Gastrocnemius medialis (tissue), 4 donors: ENCODE data around the gene TSPAN9. TPM values are rescaled to one million over a fixed set of nuclear protein-coding genes. Genes with fewer than 3 reads are reported as not detected.
A peak's percentile ranks its signal among the peaks of the same experiment; 100 is the strongest.

ENCODE experiments used
- ATAC-seq, 2 donors: fragments of 150-250 bp; one replicate each; pipeline ENCODE4 v1.9.1; 2016
- DNase-seq, 2 donors: peaks; one replicate each; pipeline ENCODE4 v3.0.0-alpha.2; 2019
- H3K27ac ChIP-seq, 4 donors: fragments of 200-600 bp; sonication (generic); 1 replicate in 1 of 4; 2 replicates in 3 of 4; pipeline ENCODE4 v1.5.1; 2016 to 2018; ENCODE audit warnings: mild to moderate bottlenecking in 2 of 4, moderate library complexity in 1 of 4
- H3K27me3 ChIP-seq, 3 donors: fragments of 200-600 bp; sonication (generic) in 2 of 3; 1 replicate in 1 of 3; 2 replicates in 2 of 3; pipeline versions ENCODE4 v1.5.1 to v1.6.0; 2016 to 2019; ENCODE audit warnings: mild to moderate bottlenecking in 1 of 3, moderate library complexity in 1 of 3
- H3K36me3 ChIP-seq, 2 donors: fragments of 200-600 bp; sonication (generic) in 1 of 2; one replicate each; pipeline ENCODE4 v1.5.1; 2017 to 2018
- H3K4me1 ChIP-seq, 2 donors: fragments of 200-600 bp; sonication (generic) in 1 of 2; one replicate each; pipeline ENCODE4 v1.5.1; 2016 to 2017; ENCODE audit warnings: mild to moderate bottlenecking in 2 of 2
- H3K4me3 ChIP-seq, 4 donors: fragments of 200-600 bp; sonication (generic) in 3 of 4; 1 replicate in 1 of 4; 2 replicates in 3 of 4; pipeline ENCODE4 v1.5.1; 2016 to 2019; ENCODE audit warnings: mild to moderate bottlenecking in 2 of 4
- H3K9me3 ChIP-seq, 3 donors: fragments of 200-600 bp; sonication (generic) in 2 of 3; 1 replicate in 1 of 3; 2 replicates in 2 of 3; pipeline ENCODE4 v1.5.1; 2016 to 2019
- POLR2A ChIP-seq, 2 donors: fragments of 450-650 bp; IDR thresholded peaks; one replicate each; pipeline ENCODE4 v1.6.1; 2017; ENCODE audit warnings: antibody characterized with exemption in 2 of 2, mild to moderate bottlenecking in 2 of 2, moderate library complexity in 2 of 2
- in situ Hi-C, 4 donors: fragments of 200-750 bp; cut with MboI; loops; one replicate each; pipeline versions ENCODE4 v1.15.0 to v1.8.0; 2017; ENCODE audit warnings: low sequenced_read_pairs in 4 of 4
- intact Hi-C: fragments of 100-400 bp; cut with DNase I; formaldehyde crosslinking; loops from one replicate; pipeline ENCODE4 v1.15.1; 2023; ENCODE audit warnings: low total_unique reads
- total RNA-seq, 4 donors: library from RNA; depleted of rRNA; stranded (reverse); fragments of >200 nt; gene quantifications; one replicate each; pipeline versions ENCODE4 v1.1.0 to v1.2.3, GENCODE V29; 2016
- TF ChIP-seq, protein P1 (sequence below), 5 experiments: fragments of 450-650 bp in 3 of 5; fragments of 200-600 bp in 2 of 5; sonication (generic) in 2 of 5; IDR thresholded peaks in 4 of 5; conservative IDR thresholded peaks in 1 of 5; 1 replicate in 4 of 5; 2 replicates in 1 of 5; pipeline ENCODE4 v1.5.1; 2016 to 2019; ENCODE audit warnings: antibody characterized with exemption in 5 of 5, mild to moderate bottlenecking in 3 of 5, moderate library complexity in 3 of 5

TSPAN9 gene
- total RNA-seq, 4 donors from 2014 or later = 4.7 to 9.4 (median 7.4) TPM

DNA sequence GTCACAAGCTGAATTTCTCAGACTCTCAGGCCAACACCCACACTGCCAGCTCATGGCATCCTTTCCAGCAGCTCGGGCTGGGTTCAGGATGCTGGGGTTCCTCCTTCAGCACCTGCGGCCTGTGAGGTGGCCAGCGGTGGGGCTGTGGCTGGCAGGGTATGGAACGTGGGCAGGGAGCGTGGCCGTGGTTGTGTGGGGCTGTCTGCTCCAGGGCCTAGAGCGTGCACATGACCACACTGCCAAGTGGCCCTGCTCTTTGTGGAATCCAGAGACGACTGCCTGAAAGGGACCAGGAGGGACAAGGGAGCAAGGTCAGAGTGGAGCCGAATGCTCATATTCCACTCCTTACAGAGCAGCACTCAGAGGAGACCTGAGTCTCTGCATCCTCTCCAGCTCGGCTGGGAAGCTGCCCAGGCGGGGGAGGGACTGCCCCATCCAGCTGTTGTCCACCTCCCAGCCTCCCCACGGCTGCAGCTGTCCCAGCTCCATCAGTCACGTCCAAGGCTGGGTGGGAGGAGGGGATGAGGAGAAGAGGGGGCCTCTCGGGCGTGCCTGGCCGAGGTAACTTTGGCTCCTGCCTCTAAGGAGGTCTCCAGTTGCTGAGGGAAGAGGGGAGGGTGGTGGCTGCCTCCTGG lies 71.3 kb downstream of the TSPAN9 start:
- in situ Hi-C loops (loop anchor here in 1 of 4 donors (25.0 kb wide), 1 partner anchor 639 kb away; no protein-coding TSS in a partner anchor), intact Hi-C loops (no loop called here)
- Histone ChIP-seq H3K27ac (no peak overlapping the region), H3K36me3 (no peaks in the 10 kb centered on the region), H3K4me1 (peaks cover 27 to 49% of the 10 kb centered on the region in 2 donors), H3K27me3 (no peaks in the 10 kb centered on the region), H3K4me3 (no peak overlapping the region), H3K9me3 (no peaks in the 10 kb centered on the region)
- TF ChIP-seq POLR2A (IDR thresholded peaks at IDR 0.05) = no peak
- TF ChIP-seq, protein P1, sequence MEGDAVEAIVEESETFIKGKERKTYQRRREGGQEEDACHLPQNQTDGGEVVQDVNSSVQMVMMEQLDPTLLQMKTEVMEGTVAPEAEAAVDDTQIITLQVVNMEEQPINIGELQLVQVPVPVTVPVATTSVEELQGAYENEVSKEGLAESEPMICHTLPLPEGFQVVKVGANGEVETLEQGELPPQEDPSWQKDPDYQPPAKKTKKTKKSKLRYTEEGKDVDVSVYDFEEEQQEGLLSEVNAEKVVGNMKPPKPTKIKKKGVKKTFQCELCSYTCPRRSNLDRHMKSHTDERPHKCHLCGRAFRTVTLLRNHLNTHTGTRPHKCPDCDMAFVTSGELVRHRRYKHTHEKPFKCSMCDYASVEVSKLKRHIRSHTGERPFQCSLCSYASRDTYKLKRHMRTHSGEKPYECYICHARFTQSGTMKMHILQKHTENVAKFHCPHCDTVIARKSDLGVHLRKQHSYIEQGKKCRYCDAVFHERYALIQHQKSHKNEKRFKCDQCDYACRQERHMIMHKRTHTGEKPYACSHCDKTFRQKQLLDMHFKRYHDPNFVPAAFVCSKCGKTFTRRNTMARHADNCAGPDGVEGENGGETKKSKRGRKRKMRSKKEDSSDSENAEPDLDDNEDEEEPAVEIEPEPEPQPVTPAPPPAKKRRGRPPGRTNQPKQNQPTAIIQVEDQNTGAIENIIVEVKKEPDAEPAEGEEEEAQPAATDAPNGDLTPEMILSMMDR (IDR thresholded peaks at IDR 0.05 in 4 of 5, conservative IDR thresholded peaks at IDR 0.05 in 1 of 5) = no peak
- DNase-seq = no peak
- no peak for ATAC-seq

DNA sequence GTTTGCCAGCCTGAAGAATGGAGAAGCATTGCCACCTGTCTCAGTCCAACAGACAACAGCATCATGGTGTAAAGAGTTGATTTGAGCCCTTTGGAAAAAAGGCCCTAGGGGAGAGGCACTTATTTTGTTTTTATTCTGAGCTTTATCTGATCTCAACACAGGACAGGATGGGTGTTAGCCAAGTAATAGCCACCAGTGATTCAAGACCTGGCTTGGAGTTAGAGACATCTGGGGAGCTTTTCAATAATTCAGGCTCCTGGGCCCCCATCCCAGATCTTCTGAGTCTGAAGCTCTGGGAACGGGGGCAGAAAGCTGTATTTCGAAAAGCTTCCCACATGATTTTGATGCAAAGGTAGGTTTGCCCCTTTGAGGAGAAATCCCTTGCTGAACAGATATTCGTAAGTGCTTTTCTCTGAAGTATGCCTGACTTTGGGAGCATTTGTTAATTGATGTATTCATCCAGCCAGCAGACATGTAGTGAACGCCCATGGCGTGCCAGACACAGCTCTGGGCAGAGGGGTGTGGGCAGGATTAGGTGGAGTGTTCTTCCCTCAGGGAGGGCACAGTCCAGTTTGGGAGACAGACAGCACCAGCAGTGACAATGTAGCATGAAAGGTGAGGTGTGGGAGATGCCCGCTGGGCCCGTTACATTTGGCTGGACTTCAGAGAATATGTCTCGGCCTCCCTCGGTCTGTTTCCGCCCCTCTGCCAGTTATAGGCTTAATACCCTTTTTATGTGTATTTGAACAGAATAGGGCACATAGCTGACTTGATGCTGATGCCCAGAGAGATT lies 72.5 kb downstream of the TSPAN9 start:
- ATAC-seq = peak in 1 of 2 donors; percentile 40
- H3K27ac ChIP-seq = no peak overlapping the region
- no peak overlapping the region for H3K4me3 ChIP-seq
- no peaks in the 10 kb centered on the region for H3K27me3 ChIP-seq
- DNase-seq = no peak
- peaks cover 27 to 48% of the 10 kb centered on the region in 2 donors for H3K4me1 ChIP-seq
- no peaks in the 10 kb centered on the region for H3K36me3 ChIP-seq
- TF ChIP-seq, protein P1 (IDR thresholded peaks at IDR 0.05 in 4 of 5, conservative IDR thresholded peaks at IDR 0.05 in 1 of 5) = no peak
- TF ChIP-seq POLR2A (IDR thresholded peaks at IDR 0.05) = no peak
- no peaks in the 10 kb centered on the region for H3K9me3 ChIP-seq
- in situ Hi-C loops (loop anchor here in 1 of 4 donors (25.0 kb wide), 1 partner anchor 638 kb away; no protein-coding TSS in a partner anchor), intact Hi-C loops (no loop called here)

DNA sequence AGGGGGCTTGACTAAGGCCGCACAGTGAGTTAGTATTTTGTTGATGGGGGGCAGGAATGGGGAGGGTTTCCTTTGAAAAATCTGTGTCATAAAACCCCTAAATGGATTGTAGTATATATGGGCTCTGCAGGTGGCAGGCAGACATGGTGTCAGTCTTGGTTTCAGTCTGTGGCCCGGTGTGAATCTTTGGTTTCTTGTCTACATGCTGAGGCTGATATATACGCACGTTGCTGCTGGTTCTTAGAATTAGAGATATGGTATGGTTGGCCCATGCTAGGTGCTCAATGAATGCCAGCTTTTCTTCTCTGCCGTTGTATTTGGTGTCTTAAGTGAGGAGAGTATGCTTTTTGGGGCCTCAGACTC lies 73.1 kb downstream of the TSPAN9 start:
- Histone ChIP-seq H3K27ac (no peak overlapping the region), H3K4me3 (no peak overlapping the region), H3K36me3 (no peaks in the 10 kb centered on the region), H3K4me1 (peaks cover 27 to 43% of the 10 kb centered on the region in 2 donors), H3K27me3 (no peaks in the 10 kb centered on the region), H3K9me3 (no peaks in the 10 kb centered on the region)
- intact Hi-C loops (no loop called here), in situ Hi-C loops (no loop called here)
- ATAC-seq (no peak), DNase-seq (no peak)
- TF ChIP-seq, protein P1 (IDR thresholded peaks at IDR 0.05 in 4 of 5, conservative IDR thresholded peaks at IDR 0.05 in 1 of 5) = no peak
- no peak for TF ChIP-seq POLR2A (IDR thresholded peaks at IDR 0.05)

DNA sequence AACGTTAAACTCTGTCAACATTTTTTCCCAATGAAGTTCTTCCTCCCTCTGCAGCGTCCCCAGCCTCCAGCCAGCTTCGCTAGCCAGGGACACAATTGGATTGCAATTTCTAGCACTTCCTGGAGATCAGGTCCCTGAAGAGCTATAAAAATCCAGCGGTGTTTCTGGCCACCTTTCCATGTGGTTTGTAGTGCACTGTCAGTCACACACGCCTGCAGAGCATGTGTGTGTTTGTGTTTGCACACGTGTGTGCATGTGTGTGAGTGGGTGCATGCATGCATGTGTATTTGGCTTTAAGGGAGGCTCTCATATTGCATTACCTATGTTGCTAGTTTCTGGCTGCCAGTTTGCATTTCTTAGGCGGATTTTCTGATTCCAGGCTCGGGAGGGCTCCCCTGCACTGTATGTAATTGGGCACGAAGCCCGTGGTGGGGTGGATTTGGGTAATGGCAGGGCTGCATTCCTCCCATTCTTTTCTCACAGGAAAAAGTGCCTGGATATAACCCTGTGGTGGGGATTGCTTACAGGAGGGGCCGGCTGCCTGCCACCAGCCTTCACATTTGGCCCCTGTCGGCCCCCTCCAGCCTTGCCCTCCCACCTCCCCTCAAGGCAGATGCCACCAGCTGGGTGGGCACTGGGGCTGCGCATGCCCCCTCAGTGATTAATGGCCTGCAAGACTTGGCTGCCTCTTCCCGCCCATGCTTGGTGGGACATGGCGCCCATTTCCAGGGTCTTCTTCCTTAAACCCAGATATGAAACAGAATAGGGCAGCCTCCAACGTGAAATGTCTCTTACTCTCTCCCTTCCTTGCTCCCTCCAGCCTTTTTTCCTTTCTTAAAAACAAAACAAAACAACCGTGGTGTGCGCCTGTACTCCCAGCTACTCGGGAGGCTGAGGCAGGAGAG lies 74.0 kb downstream of the TSPAN9 start:
- no peaks in the 10 kb centered on the region for H3K27me3 ChIP-seq
- intact Hi-C loops = no loop called here
- H3K9me3 ChIP-seq = no peaks in the 10 kb centered on the region
- DNase-seq = no peak
- H3K4me3 ChIP-seq = no peak overlapping the region
- H3K36me3 ChIP-seq = no peaks in the 10 kb centered on the region
- H3K27ac ChIP-seq = peak overlapping the region in 2 of 4 donors; percentile 33 to 48
- in situ Hi-C loops = no loop called here
- H3K4me1 ChIP-seq = peaks cover 27 to 46% of the 10 kb centered on the region in 2 donors
- no peak for TF ChIP-seq POLR2A (IDR thresholded peaks at IDR 0.05)
- TF ChIP-seq, protein P1 (IDR thresholded peaks at IDR 0.05 in 4 of 5, conservative IDR thresholded peaks at IDR 0.05 in 1 of 5) = no peak
- peak in 1 of 2 donors; percentile 13 for ATAC-seq
